Uterus (tissue), 4 donors: ENCODE measurements around the gene GPX1. TPM values are rescaled to one million over a fixed set of nuclear protein-coding genes. Genes with fewer than 3 reads are reported as not detected.
"Not testable (repeated sequence)": the region's sequence is repeated elsewhere in the genome, so short reads cannot be mapped to it uniquely, and the experiment has no call there.

ENCODE experiments used
- DNase-seq, 2 donors: peaks; one replicate each; pipeline ENCODE4 v3.0.0-alpha.2; 2019 to 2020
- H3K27ac ChIP-seq, 2 donors: fragments of 200-600 bp; sonication (generic); 1 replicate in 1 of 2; 2 replicates in 1 of 2; pipeline ENCODE4 v1.5.1; 2016 to 2018
- H3K27me3 ChIP-seq, 2 donors: fragments of 200-600 bp; sonication (generic); one replicate each; pipeline ENCODE4 v1.5.1; 2018 to 2019; ENCODE audit warnings: control low read depth in 1 of 2
- H3K36me3 ChIP-seq, 2 donors: fragments of 200-600 bp; sonication (generic); one replicate each; pipeline ENCODE4 v1.5.1; 2019; ENCODE audit warnings: control low read depth in 1 of 2
- H3K4me1 ChIP-seq, 2 donors: fragments of 200-600 bp; sonication (generic); one replicate each; pipeline ENCODE4 v1.5.1; 2018 to 2019; ENCODE audit warnings: control low read depth in 1 of 2
- H3K4me3 ChIP-seq, 2 donors: fragments of 200-600 bp; sonication (generic); 1 replicate in 1 of 2; 2 replicates in 1 of 2; pipeline ENCODE4 v1.5.1; 2018 to 2019; ENCODE audit warnings: mild to moderate bottlenecking in 1 of 2
- H3K9me3 ChIP-seq, 2 donors: fragments of 200-600 bp; sonication (generic); one replicate each; pipeline ENCODE4 v1.5.1; 2019; ENCODE audit warnings: control low read depth in 1 of 2
- POLR2A ChIP-seq, 2 donors: fragments of 450-650 bp; IDR thresholded peaks; one replicate each; pipeline ENCODE4 v1.6.1; 2016; ENCODE audit warnings: antibody characterized with exemption in 2 of 2, mild to moderate bottlenecking in 1 of 2, moderate library complexity in 1 of 2
- intact Hi-C: fragments of 100-400 bp; cut with DNase I; formaldehyde crosslinking; loops from one replicate; pipeline ENCODE4 v1.15.1; 2023; ENCODE audit warnings: low total_unique reads
- total RNA-seq, 4 donors: library from RNA; depleted of rRNA in 3 of 4; stranded (reverse); fragments of >200 nt in 3 of 4; gene quantifications; one replicate each; pipeline versions ENCODE4 v1.1.0 to v1.2.4, GENCODE V29; 2014 to 2023
- TF ChIP-seq, protein P1 (sequence below), 4 experiments: fragments of 200-600 bp in 2 of 4; fragments of 450-650 bp in 2 of 4; sonication (generic) in 2 of 4; IDR thresholded peaks; one replicate each; pipeline ENCODE4 v1.5.1; 2016 to 2019; ENCODE audit warnings: antibody characterized with exemption in 4 of 4, mild to moderate bottlenecking in 2 of 4, moderate library complexity in 1 of 4
- donor health status: DM: yes; HTN: yes; CAD: no.

GPX1 gene
- total RNA-seq, 4 donors from 2014 or later = 40.2 to 450 (median 81.2) TPM

DNA sequence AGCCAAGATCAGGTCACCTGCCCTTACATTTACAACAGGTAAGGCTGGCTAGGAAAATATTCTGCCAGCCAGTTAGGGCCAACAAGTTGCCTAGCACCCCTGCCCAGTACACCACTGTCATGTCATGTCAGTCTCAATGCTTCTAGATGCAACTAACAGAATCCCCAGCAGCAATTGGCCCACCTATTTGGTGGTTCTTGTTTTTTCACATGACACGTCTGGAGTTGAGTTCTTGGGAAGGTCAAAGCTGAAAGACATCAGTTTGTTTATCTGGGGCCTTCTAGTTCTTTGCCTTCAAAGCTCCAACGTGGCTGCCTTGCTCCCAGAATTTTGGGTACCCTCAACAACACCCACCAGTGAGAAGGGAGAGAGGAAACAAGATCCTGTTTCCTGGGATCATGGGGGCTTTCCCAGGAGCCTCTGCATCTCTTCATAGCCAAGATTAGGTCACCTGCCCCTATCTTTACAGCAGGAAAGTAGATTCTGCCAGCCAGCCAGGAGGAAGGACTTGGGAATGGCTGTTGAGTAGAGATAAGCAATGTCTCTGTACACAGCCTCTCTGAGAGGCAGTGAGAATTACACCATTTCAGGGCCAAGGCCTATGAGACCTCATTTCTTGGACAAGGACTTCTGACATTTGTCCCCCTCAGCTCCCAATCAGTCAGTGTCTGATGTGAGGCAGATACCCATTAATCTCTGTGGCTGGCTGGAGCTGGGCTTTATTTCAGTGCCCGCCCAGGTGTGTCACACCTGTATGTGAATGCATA, 8.6 kb downstream of the GPX1 start:
- no peaks in the 10 kb centered on the region for H3K36me3 ChIP-seq
- H3K27me3 ChIP-seq = no peaks in the 10 kb centered on the region
- no peak for DNase-seq
- intact Hi-C loops = no loop called here
- H3K9me3 ChIP-seq = no peaks in the 10 kb centered on the region
- H3K27ac ChIP-seq = no peak overlapping the region
- no peak overlapping the region for H3K4me3 ChIP-seq
- H3K4me1 ChIP-seq = no peaks in the 10 kb centered on the region
- no peak for TF ChIP-seq POLR2A (IDR thresholded peaks at IDR 0.05)
- TF ChIP-seq, protein P1, sequence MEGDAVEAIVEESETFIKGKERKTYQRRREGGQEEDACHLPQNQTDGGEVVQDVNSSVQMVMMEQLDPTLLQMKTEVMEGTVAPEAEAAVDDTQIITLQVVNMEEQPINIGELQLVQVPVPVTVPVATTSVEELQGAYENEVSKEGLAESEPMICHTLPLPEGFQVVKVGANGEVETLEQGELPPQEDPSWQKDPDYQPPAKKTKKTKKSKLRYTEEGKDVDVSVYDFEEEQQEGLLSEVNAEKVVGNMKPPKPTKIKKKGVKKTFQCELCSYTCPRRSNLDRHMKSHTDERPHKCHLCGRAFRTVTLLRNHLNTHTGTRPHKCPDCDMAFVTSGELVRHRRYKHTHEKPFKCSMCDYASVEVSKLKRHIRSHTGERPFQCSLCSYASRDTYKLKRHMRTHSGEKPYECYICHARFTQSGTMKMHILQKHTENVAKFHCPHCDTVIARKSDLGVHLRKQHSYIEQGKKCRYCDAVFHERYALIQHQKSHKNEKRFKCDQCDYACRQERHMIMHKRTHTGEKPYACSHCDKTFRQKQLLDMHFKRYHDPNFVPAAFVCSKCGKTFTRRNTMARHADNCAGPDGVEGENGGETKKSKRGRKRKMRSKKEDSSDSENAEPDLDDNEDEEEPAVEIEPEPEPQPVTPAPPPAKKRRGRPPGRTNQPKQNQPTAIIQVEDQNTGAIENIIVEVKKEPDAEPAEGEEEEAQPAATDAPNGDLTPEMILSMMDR (IDR thresholded peaks at IDR 0.05) = no peak

DNA sequence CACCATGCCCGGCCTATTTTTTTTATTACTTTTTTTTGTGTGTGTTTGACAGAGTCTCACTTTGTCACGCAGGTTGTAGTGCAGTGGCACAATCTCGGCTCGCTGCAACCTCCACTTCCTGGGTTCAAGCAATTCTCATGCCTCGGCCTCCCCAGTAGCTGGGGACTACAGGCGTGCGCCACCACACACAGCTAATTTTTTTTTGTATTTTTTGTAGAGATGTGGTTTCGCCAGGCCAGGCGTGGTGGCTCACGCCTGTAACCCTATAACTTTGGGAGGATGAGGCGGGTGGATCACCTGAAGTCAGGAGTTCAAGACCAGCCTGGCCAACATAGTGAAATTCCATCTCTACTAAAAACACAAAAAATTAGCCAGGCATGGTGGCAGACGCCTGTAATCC, 9.8 kb downstream of the GPX1 start:
- intact Hi-C loops = not testable (repeated sequence)

DNA sequence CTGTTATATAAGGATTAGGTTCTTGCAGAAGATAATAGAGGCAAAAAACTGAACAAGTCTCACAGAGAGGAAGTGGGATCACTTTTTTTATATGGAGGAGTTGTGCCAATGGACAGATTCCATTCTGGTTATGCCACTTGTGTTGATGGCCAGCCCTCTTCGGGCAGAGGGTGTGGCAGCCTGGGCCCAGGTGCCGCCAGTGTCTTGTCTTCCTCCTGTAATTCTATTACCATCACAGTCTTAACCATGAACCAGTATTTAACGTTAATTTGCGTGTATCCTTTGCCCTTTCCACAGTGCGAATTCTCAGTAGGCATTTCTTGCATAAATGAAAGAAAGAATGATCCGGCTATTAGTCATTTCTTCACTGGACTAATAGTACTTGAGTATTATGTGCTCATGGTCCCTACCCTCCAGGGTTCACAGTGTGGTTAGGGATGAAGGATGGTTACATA, 11.3 kb downstream of the GPX1 start:
- Histone ChIP-seq H3K4me1 (no peaks in the 10 kb centered on the region), H3K4me3 (no peak overlapping the region), H3K27ac (peak overlapping the region in 1 of 2 donors; percentile 54), H3K9me3 (no peaks in the 10 kb centered on the region), H3K27me3 (no peaks in the 10 kb centered on the region), H3K36me3 (no peaks in the 10 kb centered on the region)
- no peak for DNase-seq
- intact Hi-C loops = no loop called here
- TF ChIP-seq POLR2A (IDR thresholded peaks at IDR 0.05) = no peak
- TF ChIP-seq, protein P1 (IDR thresholded peaks at IDR 0.05) = no peak

More for the DNA sequence above, 9.8 kb downstream of the GPX1 start:
- not testable (repeated sequence) for H3K4me1 ChIP-seq, H3K36me3 ChIP-seq, H3K27me3 ChIP-seq, H3K4me3 ChIP-seq, H3K27ac ChIP-seq, DNase-seq, H3K9me3 ChIP-seq

- no peaks in the 10 kb centered on the region for H3K27me3 ChIP-seq
- H3K9me3 ChIP-seq = no peaks in the 10 kb centered on the region
- peak overlapping the region in 1 of 2 donors; percentile 14 for H3K27ac ChIP-seq
- peaks cover 0 to 6% of the 10 kb centered on the region in 2 donors for H3K4me1 ChIP-seq
- no peak for DNase-seq
- intact Hi-C loops = no loop called here
- H3K36me3 ChIP-seq = no peaks in the 10 kb centered on the region
- TF ChIP-seq POLR2A (IDR thresholded peaks at IDR 0.05) = no peak
- TF ChIP-seq, protein P1 (IDR thresholded peaks at IDR 0.05) = no peak
- H3K4me3 ChIP-seq = no peak overlapping the region
These were observed 15.0 kb downstream of the GPX1 start for GRCh38 chr3:49343163-49343562.

DNA sequence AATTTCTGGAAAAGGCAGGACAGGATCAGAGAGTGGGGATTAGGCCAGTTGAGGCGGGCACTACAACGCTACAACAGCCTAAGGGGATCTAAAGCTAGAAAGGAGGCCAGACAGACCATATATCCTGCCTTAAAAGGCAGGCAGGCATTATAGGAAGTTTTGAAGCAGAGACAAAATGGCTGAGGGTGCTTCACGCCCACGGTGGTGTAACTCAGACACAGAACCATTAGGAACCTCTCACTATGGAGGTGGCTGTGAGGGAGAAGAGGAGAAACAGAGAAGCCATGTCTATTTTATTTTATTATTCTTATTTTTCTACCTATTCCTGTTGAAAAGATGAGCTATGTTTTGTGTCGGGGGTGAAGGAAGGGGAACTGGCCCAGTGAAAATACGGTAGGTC, 16.2 kb downstream of the GPX1 start:
- H3K36me3 ChIP-seq = no peaks in the 10 kb centered on the region
- no peak for TF ChIP-seq POLR2A (IDR thresholded peaks at IDR 0.05)
- TF ChIP-seq, protein P1 (IDR thresholded peaks at IDR 0.05) = no peak
- no peak overlapping the region for H3K4me3 ChIP-seq
- intact Hi-C loops = no loop called here
- H3K27me3 ChIP-seq = no peaks in the 10 kb centered on the region
- peaks cover 0 to 6% of the 10 kb centered on the region in 2 donors for H3K4me1 ChIP-seq
- no peak for DNase-seq
- peak overlapping the region; percentile 47 to 90 for H3K27ac ChIP-seq
- no peaks in the 10 kb centered on the region for H3K9me3 ChIP-seq
